ENCODE data around the gene TMEM187.

Gene TMEM187

GRCh38 chrX:154006947-154007346 lies 34.4 kb downstream of the TMEM187 start:
- DNase-seq, result no peak

GRCh38 chrX:154008521-154008920 lies 36.0 kb downstream of the TMEM187 start:
- DNase-seq, result no peak

DNA sequence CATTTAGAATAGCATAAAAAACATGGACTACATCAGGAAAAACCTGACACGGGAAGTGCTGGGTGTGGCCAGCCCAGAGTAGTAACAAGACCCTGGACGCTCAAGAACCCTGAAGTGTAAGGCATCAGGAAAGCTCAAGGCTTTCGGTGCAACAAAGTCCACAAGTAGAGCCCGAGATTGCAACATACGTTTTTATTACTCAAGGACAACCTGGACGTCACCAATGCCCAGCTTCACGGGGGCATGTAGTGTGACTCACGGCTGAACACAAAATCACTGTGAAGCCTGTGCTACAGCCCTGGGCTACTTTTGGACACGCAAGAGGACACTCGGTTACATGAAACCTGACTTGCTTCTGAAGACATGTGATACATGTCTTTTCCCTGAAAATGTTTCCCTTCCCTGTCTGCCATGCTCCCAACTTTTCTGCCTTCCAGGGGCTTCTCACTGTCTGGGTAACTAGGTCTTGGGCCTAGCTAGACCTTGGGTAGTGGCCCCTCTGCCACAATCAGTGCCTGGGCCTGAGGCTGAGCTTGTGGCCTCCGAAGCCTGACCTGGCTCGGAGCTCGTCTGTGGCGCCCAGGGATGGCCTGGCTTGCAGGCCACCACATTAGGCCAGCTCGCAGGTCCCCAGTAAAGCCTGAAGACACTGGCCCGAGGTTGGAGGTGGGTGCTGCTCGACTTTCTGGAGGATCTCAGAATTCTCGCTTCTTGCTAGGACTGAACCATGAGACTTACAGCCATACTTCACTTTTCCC lies 38.0 kb downstream of the TMEM187 start:
- no peak for DNase-seq

DNA sequence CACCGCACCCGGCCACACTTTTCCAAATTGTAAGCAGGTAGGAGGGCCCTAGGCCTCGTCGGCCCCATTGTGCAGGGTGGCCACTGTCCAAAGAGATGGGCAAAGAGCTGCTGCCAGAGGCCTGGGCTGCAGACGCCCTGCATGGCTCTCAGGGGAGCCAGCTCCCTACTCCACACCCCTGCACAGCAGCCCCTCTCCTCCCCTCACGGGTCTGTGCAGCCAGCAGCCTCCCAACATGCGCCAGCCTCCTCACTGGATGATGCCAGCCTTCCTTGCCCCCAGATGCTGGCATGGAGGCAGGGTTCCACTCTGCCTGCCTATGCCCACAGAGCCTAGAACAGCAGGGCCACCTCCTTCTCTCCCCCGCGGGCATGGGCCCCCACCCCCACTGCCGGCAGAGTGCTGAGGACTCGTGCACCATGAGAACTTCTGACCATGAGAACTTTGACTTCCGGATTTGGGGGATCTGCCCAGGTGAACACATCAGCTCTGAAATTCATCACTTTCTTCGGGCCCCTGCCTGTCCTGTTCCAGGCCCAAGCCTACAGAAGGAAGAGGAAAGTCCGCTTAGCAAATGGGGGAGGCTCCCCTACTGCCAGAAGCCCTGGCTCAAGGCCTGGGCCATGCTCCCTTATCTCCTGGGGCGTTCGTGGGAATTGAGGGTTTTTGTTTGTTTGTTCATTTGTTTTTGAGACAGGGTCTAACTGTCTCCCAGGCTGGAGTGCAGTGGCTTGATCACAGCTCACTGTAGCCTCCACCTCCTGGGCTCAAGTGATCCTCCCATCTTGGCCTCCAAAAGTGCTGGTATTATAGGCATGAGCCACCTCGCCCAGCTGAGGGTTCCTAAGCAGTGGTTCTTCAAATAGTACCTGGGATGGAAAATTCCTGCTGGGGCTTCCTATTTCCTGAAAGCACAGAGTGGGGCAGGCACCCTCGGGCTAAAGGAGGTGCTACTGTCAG lies 39.1 kb downstream of the TMEM187 start:
- no peak for DNase-seq

- DNase-seq, result no peak
These were observed 39.9 kb downstream of the TMEM187 start for GRCh38 chrX:154012336-154012991.

DNA sequence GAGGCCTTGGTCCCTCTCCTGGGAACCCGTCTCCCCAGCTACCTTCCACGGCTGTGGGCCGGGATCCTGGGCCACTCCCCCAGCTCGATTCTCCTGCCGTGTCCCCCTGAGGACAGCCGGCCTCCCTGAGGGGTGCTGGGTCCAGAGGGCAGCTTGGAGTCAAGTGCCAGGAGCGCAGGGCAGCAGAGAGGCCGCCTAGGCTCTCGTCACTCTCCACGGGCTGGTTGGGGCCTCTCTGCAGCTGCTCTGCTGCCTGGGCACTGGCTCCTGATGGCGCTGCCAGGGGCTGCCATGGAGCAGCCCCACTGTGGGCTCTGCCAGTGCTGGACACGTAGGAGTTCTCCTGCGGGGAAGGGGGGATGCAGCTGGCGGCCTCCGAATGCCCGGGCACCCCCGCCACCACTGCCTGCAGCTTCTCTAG lies 40.5 kb downstream of the TMEM187 start:
- no peak for DNase-seq

GRCh38 chrX:154013614-154014360 lies 41.2 kb downstream of the TMEM187 start:
- no peak for DNase-seq

DNA sequence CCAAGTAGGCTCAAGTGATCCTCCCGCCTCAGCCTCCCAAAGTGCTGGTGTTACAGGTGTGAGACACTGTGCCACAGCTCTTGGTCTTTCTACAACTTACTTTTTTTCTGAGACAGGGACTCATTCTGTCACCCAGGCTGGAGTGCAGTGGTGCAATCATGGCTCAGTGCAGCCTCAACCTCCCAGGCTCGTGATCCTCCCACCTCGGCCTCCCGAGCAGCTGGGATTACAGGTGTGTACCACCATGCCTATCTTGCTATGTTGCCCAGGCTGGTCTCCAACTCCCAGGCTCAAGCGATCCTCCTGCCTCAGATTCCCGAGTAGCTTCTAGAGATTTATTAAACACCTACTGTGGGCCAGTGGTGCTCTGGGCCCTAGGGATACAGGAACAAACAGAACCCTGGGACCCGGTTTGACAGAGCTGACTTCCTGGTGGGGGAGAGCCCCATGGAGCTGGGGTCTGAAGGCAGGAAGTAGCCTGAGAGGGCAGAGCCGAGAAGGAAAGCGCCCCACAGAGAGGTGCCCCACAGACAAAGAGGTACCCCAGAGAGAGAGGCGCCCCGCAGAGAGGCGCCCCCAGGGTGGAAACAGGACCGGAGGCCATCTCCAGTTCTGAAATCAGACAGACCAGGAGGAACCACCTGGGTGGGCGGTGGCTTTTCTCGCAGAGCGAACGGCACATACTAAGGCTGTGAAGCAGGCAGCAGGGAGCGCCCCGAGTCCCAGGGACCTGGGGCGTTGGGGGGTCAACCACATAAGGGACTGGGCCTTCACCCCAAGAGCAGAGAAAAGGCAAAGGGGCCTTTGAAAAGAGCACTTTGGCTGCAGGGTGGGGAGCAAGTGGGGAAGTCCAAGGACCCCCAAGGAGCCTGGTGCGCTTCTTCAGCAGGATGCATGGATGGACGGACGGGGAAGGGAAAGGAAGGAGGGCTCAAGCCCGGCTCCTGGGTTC lies 42.2 kb downstream of the TMEM187 start:
- no peak for DNase-seq

GRCh38 chrX:154015581-154016264 lies 43.2 kb downstream of the TMEM187 start:
- no peak for DNase-seq

- no peak for DNase-seq
These were observed 44.0 kb downstream of the TMEM187 start for GRCh38 chrX:154016366-154017076.

DNA sequence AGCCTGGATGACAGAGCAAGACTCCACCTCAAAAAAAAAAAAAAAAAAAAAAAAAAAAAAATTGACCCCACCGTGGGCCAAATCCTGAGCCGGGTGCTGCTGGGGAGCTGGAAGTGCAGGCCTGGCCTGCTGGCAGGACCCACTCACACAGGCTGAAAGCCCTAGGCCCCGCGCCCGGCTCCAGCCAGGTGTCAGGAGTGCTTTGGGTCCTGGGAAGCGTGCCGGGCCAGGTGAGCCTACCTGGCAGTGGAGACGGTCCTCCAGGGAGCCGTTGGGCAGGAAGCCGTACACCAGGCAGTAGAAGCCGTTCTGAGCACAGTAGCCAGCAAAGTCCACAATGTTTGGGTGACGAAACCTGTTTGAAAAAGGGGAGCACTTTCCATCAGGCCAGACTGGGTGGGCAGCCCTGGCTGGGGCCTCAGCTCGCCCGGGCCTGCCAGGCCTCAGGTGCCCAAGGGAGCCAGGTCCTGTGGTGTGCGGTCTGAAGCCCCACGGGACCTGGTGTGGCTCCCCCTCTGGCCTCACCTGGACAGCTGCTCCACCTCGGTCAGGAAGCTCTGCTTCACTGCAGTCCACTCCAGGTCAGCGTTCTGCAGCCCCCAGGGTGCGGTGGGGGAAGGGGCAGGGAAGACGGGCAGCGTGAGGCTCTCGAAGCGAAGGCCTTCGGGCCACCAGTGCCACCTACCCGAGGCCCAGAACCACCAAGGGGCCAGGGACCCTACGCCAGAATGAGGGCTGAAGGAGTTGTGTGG lies 45.4 kb downstream of the TMEM187 start:
- no peak for DNase-seq

GRCh38 chrX:154018518-154019060 lies 46.0 kb downstream of the TMEM187 start:
- no peak for DNase-seq

DNA sequence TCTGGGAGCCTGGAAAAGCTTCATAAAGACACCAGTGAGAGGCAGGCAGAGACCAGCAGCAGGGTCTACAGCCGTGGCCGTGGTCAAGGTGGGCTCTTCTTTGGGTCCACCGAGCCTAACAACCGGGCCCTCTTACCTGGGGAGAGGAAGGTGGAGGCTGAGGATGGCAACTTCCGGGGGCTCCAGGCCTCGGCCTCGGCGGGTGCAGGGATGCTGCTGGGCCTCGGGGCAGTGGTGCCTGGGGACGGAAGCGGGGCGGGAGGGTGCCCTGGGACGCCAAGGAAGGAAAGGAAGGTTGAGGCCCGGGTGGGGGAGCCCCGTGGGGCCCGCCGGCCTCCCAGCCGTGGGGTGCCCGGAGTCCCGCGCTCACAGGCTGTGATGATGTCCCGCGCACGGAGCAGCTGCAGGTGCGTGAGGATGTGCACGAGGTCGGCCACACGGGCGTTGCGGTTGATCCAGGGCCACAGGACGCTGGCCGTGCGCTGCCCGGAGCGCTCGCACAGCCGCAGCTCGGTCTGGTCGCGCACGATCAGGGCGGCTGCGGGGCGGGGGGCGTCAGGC lies 46.6 kb downstream of the TMEM187 start:
- no peak for DNase-seq

- DNase-seq, result peak; percentile 27
These were observed 47.3 kb downstream of the TMEM187 start, which contains the start of gene IRAK1 for GRCh38 chrX:154019633-154020528. TSS of gene IRAK1 (minus strand) at chrX:154019902. CDS start at chrX:154019812, 90 bp downstream.

GRCh38 chrX:154020536-154021115 lies 48.1 kb downstream of the TMEM187 start:
- no peak for DNase-seq

DNA sequence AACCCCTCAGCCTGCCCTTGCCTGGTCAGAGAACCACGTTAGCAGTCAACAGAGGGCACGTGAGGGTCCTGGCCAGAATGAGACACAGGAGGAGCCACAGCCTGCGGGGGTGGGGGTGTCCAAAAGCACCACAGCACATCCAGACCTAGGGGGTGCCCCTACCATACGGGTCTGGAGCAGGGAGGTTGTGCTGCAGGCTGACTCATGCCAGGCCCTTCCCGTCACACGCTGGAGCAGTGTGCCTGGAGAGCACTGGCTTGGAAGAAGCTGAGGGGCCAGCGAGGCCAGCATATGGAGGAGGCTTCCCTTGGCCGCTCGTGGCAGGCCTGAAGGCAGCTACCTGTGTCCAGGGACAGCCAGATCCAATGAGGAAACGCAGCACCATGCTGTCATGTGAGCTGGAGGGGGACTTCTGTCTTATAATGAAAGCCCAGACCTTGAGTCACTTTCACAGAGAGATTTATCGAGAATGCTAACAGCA lies 48.6 kb downstream of the TMEM187 start:
- no peak for DNase-seq

DNA sequence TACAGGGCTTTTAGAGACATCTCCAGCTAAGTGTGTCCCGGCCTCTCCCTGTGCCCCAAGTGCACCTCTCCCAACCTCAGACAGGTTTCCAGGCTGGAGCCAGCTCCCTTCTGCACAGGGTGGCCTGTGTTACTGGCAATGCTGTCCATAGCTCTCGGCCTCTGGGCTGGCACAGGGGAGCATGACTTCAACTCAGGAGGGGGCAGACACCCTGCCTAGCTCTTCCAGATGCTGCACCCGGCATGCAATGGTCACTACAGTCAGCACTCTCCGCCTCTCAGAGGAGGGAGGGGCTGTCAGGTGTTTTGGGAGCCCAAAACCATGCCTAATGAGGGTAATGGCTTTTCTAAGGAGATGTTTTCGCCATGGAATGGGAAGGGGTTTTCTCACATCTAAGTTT lies 49.6 kb downstream of the TMEM187 start:
- no peak for DNase-seq
